Psoas muscle (tissue), 8 donors: ENCODE data around the gene KCNJ1. TPM values are rescaled to one million over a fixed set of nuclear protein-coding genes. Genes with fewer than 3 reads are reported as not detected.

ENCODE experiments used
- ATAC-seq, 4 donors: fragments of 200-7000 bp; cut with Tn5 transposase; one replicate each; pipeline ENCODE4 v1.9.1; 2020; ENCODE audit warnings: moderate library complexity in 3 of 4, mild to moderate bottlenecking in 2 of 4
- DNase-seq, 2 donors: peaks; one replicate each; pipeline ENCODE4 v3.0.0-alpha.2; 2020
- H3K27ac ChIP-seq: fragments of 200-600 bp; one replicate; pipeline ENCODE4 v1.8.0; 2022
- H3K27me3 ChIP-seq, 3 donors: fragments of 200-600 bp in 1 of 3; one replicate each; pipeline versions ENCODE4 v1.6.1 to v1.8.0; 2013 to 2022; ENCODE audit warnings: low read length in 2 of 3, mild to moderate bottlenecking in 2 of 3, moderate library complexity in 1 of 3; ENCODE audit not compliant: insufficient read depth in 3 of 3
- H3K36me3 ChIP-seq, 2 donors: fragments of 200-600 bp in 1 of 2; one replicate each; pipeline versions ENCODE4 v1.6.1 to v1.8.0; 2013 to 2022; ENCODE audit warnings: low read depth in 1 of 2, mild to moderate bottlenecking in 1 of 2, moderate library complexity in 1 of 2; ENCODE audit not compliant: insufficient read depth in 1 of 2
- H3K4me1 ChIP-seq: fragments of 200-600 bp; one replicate; pipeline ENCODE4 v1.8.0; 2022
- H3K4me3 ChIP-seq: fragments of 200-600 bp; one replicate; pipeline ENCODE4 v1.8.0; 2022; ENCODE audit warnings: mild to moderate bottlenecking
- H3K9me3 ChIP-seq: fragments of 200-600 bp; one replicate; pipeline ENCODE4 v1.8.0; 2022
- WGBS, 3 donors: extraction: QIAGEN DNeasy Blood & Tissue Kit; methylation state at CpG; one replicate each; pipeline versions ENCODE4 v1.1.6 to v1.1.7; 2013; 5-methylcytosine and 5-hydroxymethylcytosine counted together
- intact Hi-C, 2 donors: fragments of 100-400 bp; cut with DNase I; formaldehyde crosslinking; loops; one replicate each; pipeline versions ENCODE4 v1.11.0 to v1.14.2; 2022
- polyA plus RNA-seq, 3 donors: library from polyadenylated mRNA; stranded (reverse); fragments of 200-250 nt; gene quantifications; one replicate each; pipeline ENCODE4 v1.2.3, GENCODE V29; 2013
- total RNA-seq, 4 donors: library from RNA; stranded (reverse); fragmentation: NEBNext Ultra II Directional in 2 of 4; extraction: Animal tissue kit (Norgen Biotek cat#: 25700) in 2 of 4; gene quantifications; one replicate each; pipeline versions ENCODE4 v1.2.1 to v1.2.4, GENCODE V29; 2021 to 2023
- TF ChIP-seq, protein P1 (sequence below): fragments of 200-600 bp; IDR thresholded peaks from one replicate; pipeline ENCODE4 v1.8.0; 2022; ENCODE audit warnings: antibody characterized with exemption
- donor health status: healthy with polysubstance abuse.
- donor health status: DM: no; HTN: no; CAD: no; lungs with moderate emphysema.
- donor health status: Bipolar disorder and iron deficiency.
- donor health status: healthy.
- donor health status: DM: yes; HTN: yes; CAD: no.
- donor health status: DM: no; HTN: no; CAD: no.
- donor health status: DM: no; HTN: no; CAD: no.
- donor health status: DM: yes; HTN: yes; CAD: no.

The KCNJ1 gene
- total and polyA plus RNA-seq, 7 donors, result not detected

DNA sequence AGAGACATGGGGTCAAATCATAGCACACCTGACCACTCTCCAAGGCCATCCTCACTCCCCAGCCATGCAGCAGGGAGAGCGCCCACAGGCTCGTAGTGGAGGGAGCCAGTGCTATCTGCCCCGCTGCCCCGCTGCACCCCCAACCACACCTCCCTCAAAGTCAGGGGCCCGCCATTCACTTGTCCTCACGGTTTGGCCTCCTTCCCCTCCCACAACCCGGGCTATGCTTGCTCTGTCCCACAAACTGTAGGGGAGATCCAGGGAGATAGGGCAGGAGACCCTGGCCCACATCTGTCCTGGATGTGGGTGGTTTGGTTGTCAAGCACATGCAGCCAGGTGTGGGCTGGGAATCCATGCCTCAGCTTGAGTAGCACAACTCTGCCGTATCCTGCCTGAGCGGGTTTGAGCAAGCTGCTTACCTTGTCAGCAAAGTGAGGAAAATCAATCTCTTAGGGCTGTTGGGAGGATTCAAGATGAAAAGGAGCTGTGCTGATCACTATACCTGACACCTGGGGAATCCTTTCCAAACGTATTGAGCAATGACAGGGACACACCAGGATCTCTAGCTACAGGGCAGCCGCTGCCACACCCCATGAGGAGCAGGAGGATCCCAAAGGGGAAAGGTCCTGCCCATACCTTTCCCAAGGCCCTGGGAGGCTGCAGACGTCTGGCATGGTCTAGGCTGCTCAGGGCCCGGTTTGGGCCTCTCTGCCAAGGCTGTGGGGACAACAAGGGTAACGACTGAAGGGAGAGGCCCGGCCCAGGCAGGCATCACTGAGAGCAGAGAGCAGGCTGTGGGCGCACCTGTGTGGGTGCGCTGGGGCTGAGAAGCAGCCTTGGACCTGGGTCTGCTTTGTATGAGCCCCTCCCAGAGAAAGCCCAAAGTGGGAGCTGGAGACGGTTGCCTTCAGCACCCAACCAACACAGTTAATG, 47.4 kb upstream of the KCNJ1 start:
- Histone ChIP-seq H3K4me3 (no peak overlapping the region), H3K36me3 (no peaks in the 10 kb centered on the region), H3K9me3 (no peaks in the 10 kb centered on the region), H3K27me3 (peaks cover 0 to 12% (median 2%) of the 10 kb centered on the region in 3 donors), H3K27ac (no peak overlapping the region), H3K4me1 (no peaks in the 10 kb centered on the region)
- WGBS, 3 donors, result 84 to 90% (median 84%) methylated on average over 17 to 18 of the region's 18 CpGs
- DNase-seq (no peak), ATAC-seq (no peak)
- TF ChIP-seq, protein P1, sequence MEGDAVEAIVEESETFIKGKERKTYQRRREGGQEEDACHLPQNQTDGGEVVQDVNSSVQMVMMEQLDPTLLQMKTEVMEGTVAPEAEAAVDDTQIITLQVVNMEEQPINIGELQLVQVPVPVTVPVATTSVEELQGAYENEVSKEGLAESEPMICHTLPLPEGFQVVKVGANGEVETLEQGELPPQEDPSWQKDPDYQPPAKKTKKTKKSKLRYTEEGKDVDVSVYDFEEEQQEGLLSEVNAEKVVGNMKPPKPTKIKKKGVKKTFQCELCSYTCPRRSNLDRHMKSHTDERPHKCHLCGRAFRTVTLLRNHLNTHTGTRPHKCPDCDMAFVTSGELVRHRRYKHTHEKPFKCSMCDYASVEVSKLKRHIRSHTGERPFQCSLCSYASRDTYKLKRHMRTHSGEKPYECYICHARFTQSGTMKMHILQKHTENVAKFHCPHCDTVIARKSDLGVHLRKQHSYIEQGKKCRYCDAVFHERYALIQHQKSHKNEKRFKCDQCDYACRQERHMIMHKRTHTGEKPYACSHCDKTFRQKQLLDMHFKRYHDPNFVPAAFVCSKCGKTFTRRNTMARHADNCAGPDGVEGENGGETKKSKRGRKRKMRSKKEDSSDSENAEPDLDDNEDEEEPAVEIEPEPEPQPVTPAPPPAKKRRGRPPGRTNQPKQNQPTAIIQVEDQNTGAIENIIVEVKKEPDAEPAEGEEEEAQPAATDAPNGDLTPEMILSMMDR, result no peak
- intact Hi-C loops, result no loop called here

DNA sequence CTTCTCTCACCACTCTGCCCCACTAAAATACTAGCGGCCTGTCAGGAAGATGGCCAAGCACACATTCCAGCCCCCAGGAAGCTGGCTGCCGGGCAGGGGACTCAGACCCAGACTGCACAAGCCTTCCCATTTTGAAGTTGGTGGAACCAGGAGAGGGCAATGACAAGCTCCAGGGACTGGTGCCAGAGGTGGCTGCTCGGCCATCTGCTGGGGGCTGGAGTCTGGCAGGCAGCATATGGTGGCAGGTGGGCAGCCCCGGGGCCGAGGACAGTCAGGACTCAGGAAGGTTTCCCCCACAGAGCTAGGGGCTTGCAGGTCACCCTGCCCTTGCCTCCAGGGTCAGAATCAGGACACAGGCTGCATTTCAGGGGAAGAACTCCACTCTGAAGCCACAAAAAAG, 46.7 kb upstream of the KCNJ1 start:
- Histone ChIP-seq H3K4me1 (no peaks in the 10 kb centered on the region), H3K9me3 (no peaks in the 10 kb centered on the region), H3K27me3 (peaks cover 0 to 17% (median 2%) of the 10 kb centered on the region in 3 donors), H3K36me3 (no peaks in the 10 kb centered on the region), H3K4me3 (no peak overlapping the region), H3K27ac (no peak overlapping the region)
- DNase-seq, result no peak
- TF ChIP-seq, protein P1, result no peak
- 47 to 51% (median 49%) methylated on average over 5 of the region's 5 CpGs for WGBS, 3 donors
- intact Hi-C loops, result no loop called here
- no peak for ATAC-seq

DNA sequence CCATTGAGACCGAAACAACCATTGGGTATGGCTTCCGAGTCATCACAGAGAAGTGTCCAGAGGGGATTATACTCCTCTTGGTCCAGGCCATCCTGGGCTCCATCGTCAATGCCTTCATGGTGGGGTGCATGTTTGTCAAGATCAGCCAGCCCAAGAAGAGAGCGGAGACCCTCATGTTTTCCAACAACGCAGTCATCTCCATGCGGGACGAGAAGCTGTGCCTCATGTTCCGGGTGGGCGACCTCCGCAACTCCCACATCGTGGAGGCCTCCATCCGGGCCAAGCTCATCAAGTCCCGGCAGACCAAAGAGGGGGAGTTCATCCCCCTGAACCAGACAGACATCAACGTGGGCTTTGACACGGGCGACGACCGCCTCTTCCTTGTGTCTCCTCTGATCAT, 44.6 kb upstream of the KCNJ1 start:
- Histone ChIP-seq H3K4me1 (no peaks in the 10 kb centered on the region), H3K27me3 (peaks cover 0 to 22% (median 8%) of the 10 kb centered on the region in 3 donors), H3K36me3 (no peaks in the 10 kb centered on the region), H3K9me3 (no peaks in the 10 kb centered on the region), H3K4me3 (no peak overlapping the region), H3K27ac (no peak overlapping the region)
- WGBS, 3 donors, result 95 to 97% (median 97%) methylated on average over 18 of the region's 18 CpGs
- ATAC-seq (no peak), DNase-seq (no peak)
- TF ChIP-seq, protein P1, result no peak
- intact Hi-C loops, result no loop called here

DNA sequence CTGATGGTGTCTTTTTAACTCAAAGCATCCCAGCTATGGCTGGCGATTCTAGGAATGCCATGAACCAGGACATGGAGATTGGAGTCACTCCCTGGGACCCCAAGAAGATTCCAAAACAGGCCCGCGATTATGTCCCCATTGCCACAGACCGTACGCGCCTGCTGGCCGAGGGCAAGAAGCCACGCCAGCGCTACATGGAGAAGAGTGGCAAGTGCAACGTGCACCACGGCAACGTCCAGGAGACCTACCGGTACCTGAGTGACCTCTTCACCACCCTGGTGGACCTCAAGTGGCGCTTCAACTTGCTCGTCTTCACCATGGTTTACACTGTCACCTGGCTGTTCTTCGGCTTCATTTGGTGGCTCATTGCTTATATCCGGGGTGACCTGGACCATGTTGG, 44.1 kb upstream of the KCNJ1 start:
- ATAC-seq, result no peak

More for the DNA sequence above, 44.1 kb upstream of the KCNJ1 start:
- WGBS, 3 donors, result 96 to 98% (median 97%) methylated on average over 17 of the region's 17 CpGs
- TF ChIP-seq, protein P1, result no peak
- H3K4me3 ChIP-seq, result no peak overlapping the region
- H3K36me3 ChIP-seq, result no peaks in the 10 kb centered on the region
- H3K4me1 ChIP-seq, result no peaks in the 10 kb centered on the region
- H3K9me3 ChIP-seq, result no peaks in the 10 kb centered on the region
- intact Hi-C loops, result no loop called here
- peaks cover 0 to 26% (median 12%) of the 10 kb centered on the region in 3 donors for H3K27me3 ChIP-seq
- H3K27ac ChIP-seq, result no peak overlapping the region
- DNase-seq, result no peak
